ENCODE measurements around the gene KCNJ6.

The KCNJ6 gene

DNA sequence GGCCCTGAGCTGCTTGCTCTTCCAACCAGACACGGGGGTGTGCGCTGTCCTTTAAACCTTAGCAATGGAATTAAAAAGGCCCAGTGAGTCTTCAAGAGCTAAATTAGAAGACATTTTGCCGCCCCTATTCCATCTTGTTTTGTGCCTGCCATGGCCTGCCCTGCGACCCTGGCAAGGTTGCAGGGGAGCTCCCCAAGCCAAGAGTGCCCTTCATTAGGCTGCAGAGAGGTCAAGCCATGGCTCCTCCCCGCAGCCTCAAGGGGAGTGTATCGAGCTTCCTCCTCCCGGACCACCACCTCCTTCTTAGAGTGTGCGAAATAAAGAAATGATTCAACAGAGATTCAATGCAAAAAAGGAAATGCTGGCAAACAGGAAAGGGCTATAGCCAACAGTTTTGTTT is 293.5 kb downstream of the KCNJ6 start:
- no peak overlapping the region for H3K9ac ChIP-seq (ENCODE audit: low read length)
- H3K79me2 ChIP-seq (ENCODE audit: insufficient read depth, low read length), result no peaks in the 10 kb centered on the region
- no peak for TF ChIP-seq EZH2 (IDR thresholded peaks at IDR 0.05; ENCODE audit: borderline replicate concordance, low read length)
- TF ChIP-seq, protein P1, sequence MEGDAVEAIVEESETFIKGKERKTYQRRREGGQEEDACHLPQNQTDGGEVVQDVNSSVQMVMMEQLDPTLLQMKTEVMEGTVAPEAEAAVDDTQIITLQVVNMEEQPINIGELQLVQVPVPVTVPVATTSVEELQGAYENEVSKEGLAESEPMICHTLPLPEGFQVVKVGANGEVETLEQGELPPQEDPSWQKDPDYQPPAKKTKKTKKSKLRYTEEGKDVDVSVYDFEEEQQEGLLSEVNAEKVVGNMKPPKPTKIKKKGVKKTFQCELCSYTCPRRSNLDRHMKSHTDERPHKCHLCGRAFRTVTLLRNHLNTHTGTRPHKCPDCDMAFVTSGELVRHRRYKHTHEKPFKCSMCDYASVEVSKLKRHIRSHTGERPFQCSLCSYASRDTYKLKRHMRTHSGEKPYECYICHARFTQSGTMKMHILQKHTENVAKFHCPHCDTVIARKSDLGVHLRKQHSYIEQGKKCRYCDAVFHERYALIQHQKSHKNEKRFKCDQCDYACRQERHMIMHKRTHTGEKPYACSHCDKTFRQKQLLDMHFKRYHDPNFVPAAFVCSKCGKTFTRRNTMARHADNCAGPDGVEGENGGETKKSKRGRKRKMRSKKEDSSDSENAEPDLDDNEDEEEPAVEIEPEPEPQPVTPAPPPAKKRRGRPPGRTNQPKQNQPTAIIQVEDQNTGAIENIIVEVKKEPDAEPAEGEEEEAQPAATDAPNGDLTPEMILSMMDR (IDR thresholded peaks at IDR 0.05; ENCODE audit: low read length), result no peak
- H3K27ac ChIP-seq (ENCODE audit: low read depth, low read length, poor library complexity, severe bottlenecking), result no peak overlapping the region
- no peaks in the 10 kb centered on the region for H3K4me1 ChIP-seq (ENCODE audit: insufficient read depth, low read length, severe bottlenecking)
- H3K27me3 ChIP-seq (ENCODE audit: insufficient read depth, low read length), result no peaks in the 10 kb centered on the region
- no peaks in the 10 kb centered on the region for H3K9me2 ChIP-seq (ENCODE audit: low read depth, low read length)
- no peak overlapping the region for H2AFZ ChIP-seq (ENCODE audit: low read length)
- no peak overlapping the region for H3K4me2 ChIP-seq (ENCODE audit: low read length)
- no peaks in the 10 kb centered on the region for H3F3A ChIP-seq (ENCODE audit: insufficient read depth, low read length)
- no peaks in the 10 kb centered on the region for H4K20me1 ChIP-seq (ENCODE audit: insufficient read depth, low read length)
- no peaks in the 10 kb centered on the region for H3K36me3 ChIP-seq (ENCODE audit: insufficient read depth, low read length)
- no peaks in the 10 kb centered on the region for H3K9me3 ChIP-seq (ENCODE audit: low read length)
- H3K4me3 ChIP-seq (ENCODE audit: low read depth, low read length, poor library complexity, severe bottlenecking), result no peak overlapping the region

DNA sequence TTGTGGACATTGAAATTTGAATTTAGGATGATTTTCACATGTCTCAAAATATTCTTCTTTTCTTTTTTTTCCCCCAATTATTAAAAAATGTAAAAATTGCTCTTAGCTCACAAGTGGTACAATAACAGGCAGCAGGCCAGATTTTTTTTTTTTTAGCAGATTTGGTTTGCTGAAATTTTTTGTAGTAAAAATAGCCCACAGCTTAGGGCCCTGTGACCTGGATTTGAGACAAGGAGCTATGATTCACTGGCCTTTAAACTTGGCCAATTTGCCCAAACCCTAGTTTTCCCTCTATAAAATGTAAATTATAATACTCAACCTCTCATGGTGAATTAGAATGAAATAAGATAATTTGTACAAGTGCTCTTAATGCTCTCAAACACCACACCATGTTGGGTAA is 295.9 kb downstream of the KCNJ6 start:
- H3K36me3 ChIP-seq (ENCODE audit: insufficient read depth, low read length), result no peaks in the 10 kb centered on the region
- no peak overlapping the region for H3K4me3 ChIP-seq (ENCODE audit: low read depth, low read length, poor library complexity, severe bottlenecking)
- H3K9me3 ChIP-seq (ENCODE audit: low read length), result no peaks in the 10 kb centered on the region
- no peak overlapping the region for H3K9ac ChIP-seq (ENCODE audit: low read length)
- no peak overlapping the region for H3K27ac ChIP-seq (ENCODE audit: low read depth, low read length, poor library complexity, severe bottlenecking)
- H3K9me2 ChIP-seq (ENCODE audit: low read depth, low read length), result no peaks in the 10 kb centered on the region
- H4K20me1 ChIP-seq (ENCODE audit: insufficient read depth, low read length), result no peaks in the 10 kb centered on the region
- H3K79me2 ChIP-seq (ENCODE audit: insufficient read depth, low read length), result no peaks in the 10 kb centered on the region
- no peak overlapping the region for H3K4me2 ChIP-seq (ENCODE audit: low read length)
- no peak overlapping the region for H2AFZ ChIP-seq (ENCODE audit: low read length)
- H3K27me3 ChIP-seq (ENCODE audit: insufficient read depth, low read length), result no peaks in the 10 kb centered on the region
- H3K4me1 ChIP-seq (ENCODE audit: insufficient read depth, low read length, severe bottlenecking), result no peaks in the 10 kb centered on the region
- no peaks in the 10 kb centered on the region for H3F3A ChIP-seq (ENCODE audit: insufficient read depth, low read length)
- TF ChIP-seq, protein P1 (IDR thresholded peaks at IDR 0.05; ENCODE audit: low read length), result no peak
- TF ChIP-seq EZH2 (IDR thresholded peaks at IDR 0.05; ENCODE audit: borderline replicate concordance, low read length), result no peak

DNA sequence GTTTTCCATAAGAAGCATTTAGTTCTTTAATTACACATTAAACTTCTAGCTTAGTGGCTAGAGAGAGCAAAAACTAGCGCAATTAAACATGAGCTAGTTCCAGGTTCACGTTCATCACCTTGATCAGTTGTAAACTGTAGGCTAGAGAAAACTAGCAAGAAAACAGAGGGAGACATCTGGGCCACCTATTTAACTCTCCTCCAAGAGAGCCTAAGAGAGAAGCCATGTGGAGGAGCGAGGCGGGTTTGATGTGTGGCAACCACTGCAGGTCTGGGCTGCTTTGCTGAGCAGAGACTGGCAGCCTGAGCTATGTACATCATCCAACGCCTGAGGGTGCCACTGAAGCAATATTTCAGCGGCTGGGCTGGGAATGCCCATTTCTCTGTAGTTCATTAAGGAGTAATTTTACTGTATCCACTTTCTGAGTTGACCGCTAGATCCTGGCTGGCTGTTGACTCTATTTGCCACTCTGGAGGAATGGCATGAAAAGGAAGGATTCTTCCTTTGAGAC is 296.7 kb downstream of the KCNJ6 start:
- no peaks in the 10 kb centered on the region for H4K20me1 ChIP-seq (ENCODE audit: insufficient read depth, low read length)
- H3K4me3 ChIP-seq (ENCODE audit: low read depth, low read length, poor library complexity, severe bottlenecking), result no peak overlapping the region
- no peak overlapping the region for H2AFZ ChIP-seq (ENCODE audit: low read length)
- no peaks in the 10 kb centered on the region for H3K79me2 ChIP-seq (ENCODE audit: insufficient read depth, low read length)
- H3K9ac ChIP-seq (ENCODE audit: low read length), result no peak overlapping the region
- H3K4me2 ChIP-seq (ENCODE audit: low read length), result no peak overlapping the region
- H3F3A ChIP-seq (ENCODE audit: insufficient read depth, low read length), result no peaks in the 10 kb centered on the region
- no peaks in the 10 kb centered on the region for H3K9me2 ChIP-seq (ENCODE audit: low read depth, low read length)
- no peaks in the 10 kb centered on the region for H3K4me1 ChIP-seq (ENCODE audit: insufficient read depth, low read length, severe bottlenecking)
- H3K27me3 ChIP-seq (ENCODE audit: insufficient read depth, low read length), result no peaks in the 10 kb centered on the region
- H3K9me3 ChIP-seq (ENCODE audit: low read length), result no peaks in the 10 kb centered on the region
- H3K27ac ChIP-seq (ENCODE audit: low read depth, low read length, poor library complexity, severe bottlenecking), result no peak overlapping the region
- no peak for TF ChIP-seq EZH2 (IDR thresholded peaks at IDR 0.05; ENCODE audit: borderline replicate concordance, low read length)
- no peaks in the 10 kb centered on the region for H3K36me3 ChIP-seq (ENCODE audit: insufficient read depth, low read length)

DNA sequence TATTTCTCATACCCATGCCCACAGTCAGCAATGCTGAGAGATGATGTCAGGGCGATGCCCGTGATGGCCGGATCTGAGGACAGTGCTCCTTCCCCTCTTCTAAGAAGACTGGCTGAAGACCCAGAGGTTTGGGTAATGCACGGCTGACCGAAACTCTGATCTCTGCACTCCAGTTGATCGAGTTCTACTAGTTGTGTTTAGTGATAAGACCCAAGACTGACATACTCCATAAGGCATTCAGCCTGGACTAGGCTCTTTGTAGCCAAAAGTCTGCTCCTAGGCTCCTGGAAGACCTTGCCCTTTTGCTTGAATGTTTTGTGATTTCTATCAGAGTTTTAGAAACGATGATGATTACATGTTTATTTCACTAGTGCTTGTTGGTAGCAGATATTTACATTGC is 298.2 kb downstream of the KCNJ6 start:
- H3K27me3 ChIP-seq (ENCODE audit: insufficient read depth, low read length), result no peaks in the 10 kb centered on the region
- no peak overlapping the region for H3K27ac ChIP-seq (ENCODE audit: low read depth, low read length, poor library complexity, severe bottlenecking)
- H4K20me1 ChIP-seq (ENCODE audit: insufficient read depth, low read length), result no peaks in the 10 kb centered on the region
- no peaks in the 10 kb centered on the region for H3K9me2 ChIP-seq (ENCODE audit: low read depth, low read length)
- no peak overlapping the region for H3K4me2 ChIP-seq (ENCODE audit: low read length)
- no peaks in the 10 kb centered on the region for H3K9me3 ChIP-seq (ENCODE audit: low read length)
- no peaks in the 10 kb centered on the region for H3K4me1 ChIP-seq (ENCODE audit: insufficient read depth, low read length, severe bottlenecking)
- no peaks in the 10 kb centered on the region for H3F3A ChIP-seq (ENCODE audit: insufficient read depth, low read length)
- TF ChIP-seq EZH2 (IDR thresholded peaks at IDR 0.05; ENCODE audit: borderline replicate concordance, low read length), result no peak
- TF ChIP-seq, protein P1 (IDR thresholded peaks at IDR 0.05; ENCODE audit: low read length), result no peak
- no peak overlapping the region for H3K4me3 ChIP-seq (ENCODE audit: low read depth, low read length, poor library complexity, severe bottlenecking)
- H3K9ac ChIP-seq (ENCODE audit: low read length), result no peak overlapping the region
- no peaks in the 10 kb centered on the region for H3K36me3 ChIP-seq (ENCODE audit: insufficient read depth, low read length)
- no peak overlapping the region for H2AFZ ChIP-seq (ENCODE audit: low read length)
- H3K79me2 ChIP-seq (ENCODE audit: insufficient read depth, low read length), result no peaks in the 10 kb centered on the region
